Gastroesophageal sphincter (tissue), 4 donors: ENCODE data around the gene FGFR4. TPM values are rescaled to one million over a fixed set of nuclear protein-coding genes. Genes with fewer than 3 reads are reported as not detected.

Experiments
- ATAC-seq: fragments of 150-250 bp; one replicate; pipeline ENCODE4 v1.9.1; 2016; ENCODE audit warnings: mild to moderate bottlenecking, moderate library complexity
- H3K27ac ChIP-seq, 4 donors: fragments of 200-600 bp; sonication (generic) in 3 of 4; 1 replicate in 3 of 4; 2 replicates in 1 of 4; pipeline ENCODE4 v1.5.1; 2016 to 2019
- H3K27me3 ChIP-seq: fragments of 200-600 bp; sonication (generic); one replicate; pipeline ENCODE4 v1.5.1; 2019
- H3K36me3 ChIP-seq, 2 donors: fragments of 200-600 bp; sonication (generic); one replicate each; pipeline ENCODE4 v1.5.1; 2019; ENCODE audit warnings: control low read depth in 1 of 2
- H3K4me1 ChIP-seq, 3 donors: fragments of 200-600 bp; sonication (generic); 1 replicate in 2 of 3; 2 replicates in 1 of 3; pipeline ENCODE4 v1.5.1; 2016 to 2019; ENCODE audit warnings: control low read depth in 2 of 3
- H3K4me3 ChIP-seq, 2 donors: fragments of 200-600 bp; sonication (generic); one replicate each; pipeline ENCODE4 v1.5.1; 2019; ENCODE audit warnings: mild to moderate bottlenecking in 1 of 2, moderate library complexity in 1 of 2
- H3K9me3 ChIP-seq, 3 donors: fragments of 200-600 bp; sonication (generic); one replicate each; pipeline ENCODE4 v1.5.1; 2017 to 2019; ENCODE audit warnings: control low read depth in 2 of 3
- EP300 ChIP-seq: sonication (generic); formaldehyde crosslinking; IDR thresholded peaks from one replicate; pipeline ENCODE4 v1.6.1; 2017; ENCODE audit warnings: antibody characterized with exemption, mild to moderate bottlenecking
- POLR2A ChIP-seq, 2 donors: fragments of 450-650 bp; IDR thresholded peaks; one replicate each; pipeline ENCODE4 v1.6.1; 2017; ENCODE audit warnings: antibody characterized with exemption in 2 of 2, mild to moderate bottlenecking in 2 of 2, moderate library complexity in 1 of 2
- POLR2AphosphoS5 ChIP-seq: sonication (generic); formaldehyde crosslinking; IDR thresholded peaks from one replicate; pipeline ENCODE4 v1.6.1; 2017; ENCODE audit warnings: antibody characterized with exemption
- WGBS, 2 donors: methylation state at CpG; one replicate each; pipeline ENCODE4 v1.1.5; 2018; ENCODE audit warnings: low coverage in 1 of 2; 5-methylcytosine and 5-hydroxymethylcytosine counted together
- total RNA-seq, 4 donors: library from RNA; depleted of rRNA; stranded (reverse); fragments of >200 nt; gene quantifications; one replicate each; pipeline ENCODE4 v1.1.0, GENCODE V29; 2016
- TF ChIP-seq, protein P1 (sequence below), 4 experiments: fragments of 200-600 bp in 2 of 4; fragments of 450-650 bp in 2 of 4; sonication (generic) in 1 of 4; IDR thresholded peaks; one replicate each; pipeline ENCODE4 v1.5.1; 2017 to 2019; ENCODE audit warnings: antibody characterized with exemption in 4 of 4, mild to moderate bottlenecking in 2 of 4, moderate library complexity in 2 of 4

FGFR4 gene
- total RNA-seq: 1 to 10 TPM; 3.0 to 7.4 (median 6.6) TPM

DNA sequence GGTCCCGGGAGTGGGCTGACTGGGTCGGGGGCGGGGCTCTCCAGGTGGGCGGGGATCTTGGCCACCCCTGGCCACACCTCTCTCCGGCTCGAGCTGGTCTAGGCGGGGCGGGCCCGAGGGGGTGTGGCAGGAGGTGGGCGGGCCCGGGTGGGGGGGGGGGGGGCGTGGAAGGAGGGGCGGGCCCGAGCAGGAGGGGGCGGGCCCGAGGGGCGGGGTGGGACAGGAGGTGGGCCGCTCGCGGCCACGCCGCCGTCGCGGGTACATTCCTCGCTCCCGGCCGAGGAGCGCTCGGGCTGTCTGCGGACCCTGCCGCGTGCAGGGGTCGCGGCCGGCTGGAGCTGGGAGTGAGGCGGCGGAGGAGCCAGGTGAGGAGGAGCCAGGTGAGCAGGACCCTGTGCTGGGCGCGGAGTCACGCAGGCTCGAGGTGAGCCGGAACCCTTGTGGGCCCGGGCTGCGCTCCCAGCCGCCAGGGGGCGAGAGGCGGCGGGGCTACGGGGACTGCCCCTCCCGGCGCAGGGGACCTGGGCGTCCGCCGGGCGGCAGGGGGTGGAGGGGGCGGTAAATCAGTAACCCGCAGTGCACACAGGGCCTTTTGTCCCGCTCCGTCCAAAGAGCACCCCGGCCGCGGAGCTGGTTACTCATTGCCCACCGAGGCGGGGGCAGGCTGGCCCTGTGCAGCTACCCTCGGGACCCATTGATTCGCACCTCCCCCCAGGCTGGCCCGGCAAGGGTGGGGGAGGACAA is at the start of gene FGFR4:
FGFR4 (plus strand) TSS at position 262 of the 744 bp plus-strand sequence. CDS start 2,688 bp downstream, outside the sequence.
- TF ChIP-seq POLR2A (IDR thresholded peaks at IDR 0.05): no peak
- TF ChIP-seq, protein P1, sequence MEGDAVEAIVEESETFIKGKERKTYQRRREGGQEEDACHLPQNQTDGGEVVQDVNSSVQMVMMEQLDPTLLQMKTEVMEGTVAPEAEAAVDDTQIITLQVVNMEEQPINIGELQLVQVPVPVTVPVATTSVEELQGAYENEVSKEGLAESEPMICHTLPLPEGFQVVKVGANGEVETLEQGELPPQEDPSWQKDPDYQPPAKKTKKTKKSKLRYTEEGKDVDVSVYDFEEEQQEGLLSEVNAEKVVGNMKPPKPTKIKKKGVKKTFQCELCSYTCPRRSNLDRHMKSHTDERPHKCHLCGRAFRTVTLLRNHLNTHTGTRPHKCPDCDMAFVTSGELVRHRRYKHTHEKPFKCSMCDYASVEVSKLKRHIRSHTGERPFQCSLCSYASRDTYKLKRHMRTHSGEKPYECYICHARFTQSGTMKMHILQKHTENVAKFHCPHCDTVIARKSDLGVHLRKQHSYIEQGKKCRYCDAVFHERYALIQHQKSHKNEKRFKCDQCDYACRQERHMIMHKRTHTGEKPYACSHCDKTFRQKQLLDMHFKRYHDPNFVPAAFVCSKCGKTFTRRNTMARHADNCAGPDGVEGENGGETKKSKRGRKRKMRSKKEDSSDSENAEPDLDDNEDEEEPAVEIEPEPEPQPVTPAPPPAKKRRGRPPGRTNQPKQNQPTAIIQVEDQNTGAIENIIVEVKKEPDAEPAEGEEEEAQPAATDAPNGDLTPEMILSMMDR (IDR thresholded peaks at IDR 0.05): peak in 3 of 4 experiments; percentile 28 to 64 (median 42)
- no peak for TF ChIP-seq POLR2AphosphoS5
- TF ChIP-seq EP300: no peak
- peaks cover 0 to 40% (median 4%) of the 10 kb centered on the region in 3 donors for H3K4me1 ChIP-seq
- ATAC-seq: peak; percentile 48
- no peaks in the 10 kb centered on the region for H3K36me3 ChIP-seq
- no CpG with 5 or more reads among the region's 68 CpGs for WGBS, 2 donors
- no peaks in the 10 kb centered on the region for H3K9me3 ChIP-seq
- H3K4me3 ChIP-seq: peak within 1 kb of the TSS; percentile 4 to 51
- peak within 1 kb of the TSS in 1 of 4 donors; percentile 23 for H3K27ac ChIP-seq
- H3K27me3 ChIP-seq: peaks cover 86% of the 10 kb centered on the region

DNA sequence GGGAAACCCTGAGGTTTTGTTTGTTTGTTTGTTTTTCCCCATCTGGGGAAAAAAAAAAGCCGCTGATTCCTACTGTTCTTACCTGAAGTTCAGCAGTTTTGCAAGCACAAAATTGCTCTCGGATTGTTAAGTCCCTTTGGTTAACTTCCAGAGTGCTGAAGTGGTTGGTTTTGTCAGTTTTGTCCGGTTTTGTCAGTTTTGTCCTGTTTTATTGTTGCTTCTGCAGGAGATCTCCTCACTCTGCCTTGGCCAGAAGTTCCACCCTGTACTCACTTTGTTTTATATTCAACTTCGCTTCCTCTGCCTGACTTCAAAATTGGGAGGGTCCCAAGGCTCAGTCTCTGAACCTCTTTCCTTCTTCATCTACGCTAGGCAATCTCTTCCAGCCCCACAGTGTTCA is 49.8 kb upstream of the FGFR4 start:
- Histone ChIP-seq H3K4me1 (peaks cover 0 to 16% (median 0%) of the 10 kb centered on the region in 3 donors), H3K36me3 (peaks cover 0 to 27% of the 10 kb centered on the region in 2 donors), H3K4me3 (no peak overlapping the region), H3K27ac (no peak overlapping the region), H3K9me3 (no peaks in the 10 kb centered on the region), H3K27me3 (no peaks in the 10 kb centered on the region)
- no peak for ATAC-seq
- TF ChIP-seq EP300: no peak
- TF ChIP-seq, protein P1 (IDR thresholded peaks at IDR 0.05): no peak
- TF ChIP-seq POLR2A (IDR thresholded peaks at IDR 0.05): no peak
- TF ChIP-seq POLR2AphosphoS5: no peak
- WGBS, 2 donors: 94 to 97% methylated on average over 4 of the region's 5 CpGs

DNA sequence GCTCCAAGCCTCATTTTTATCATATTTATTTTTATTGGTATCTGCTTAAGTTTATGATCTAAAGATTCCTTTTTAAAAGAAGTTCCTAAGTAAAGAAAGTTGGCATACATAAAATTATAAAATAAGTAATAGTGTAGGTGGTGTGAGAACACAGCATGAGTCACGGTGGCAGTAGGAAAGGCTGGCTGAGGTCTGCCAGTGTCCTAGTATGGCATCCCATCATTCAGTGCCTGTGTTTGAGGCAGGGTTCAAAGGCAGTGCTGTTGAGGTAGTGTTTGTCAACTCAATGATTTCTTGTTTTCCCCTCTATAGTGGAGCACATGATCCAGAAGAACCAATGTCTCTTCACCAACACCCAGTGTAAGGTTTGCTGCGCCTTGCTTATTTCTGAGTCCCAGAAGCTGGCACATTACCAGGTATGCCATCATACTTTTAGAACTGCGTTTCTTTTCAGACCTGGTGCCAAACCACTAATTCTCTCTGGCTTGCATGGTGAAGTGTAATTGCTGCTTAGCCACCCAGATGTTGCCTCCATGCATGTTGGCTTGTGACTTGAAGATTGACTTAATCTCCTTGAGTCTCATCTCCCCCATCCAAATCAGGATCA is 45.8 kb upstream of the FGFR4 start:
- peak; percentile 31 for ATAC-seq
- no peaks in the 10 kb centered on the region for H3K9me3 ChIP-seq
- H3K4me3 ChIP-seq: no peak overlapping the region
- peak overlapping the region in 3 of 4 donors; percentile 20 to 27 (median 26) for H3K27ac ChIP-seq
- WGBS, 2 donors: 35 to 47% methylated on average over 3 of the region's 3 CpGs
- H3K36me3 ChIP-seq: peaks cover 0 to 49% of the 10 kb centered on the region in 2 donors
- peaks cover 0 to 14% (median 0%) of the 10 kb centered on the region in 3 donors for H3K4me1 ChIP-seq
- no peaks in the 10 kb centered on the region for H3K27me3 ChIP-seq
- TF ChIP-seq POLR2AphosphoS5: peak; percentile 50
- TF ChIP-seq POLR2A (IDR thresholded peaks at IDR 0.05): no peak

DNA sequence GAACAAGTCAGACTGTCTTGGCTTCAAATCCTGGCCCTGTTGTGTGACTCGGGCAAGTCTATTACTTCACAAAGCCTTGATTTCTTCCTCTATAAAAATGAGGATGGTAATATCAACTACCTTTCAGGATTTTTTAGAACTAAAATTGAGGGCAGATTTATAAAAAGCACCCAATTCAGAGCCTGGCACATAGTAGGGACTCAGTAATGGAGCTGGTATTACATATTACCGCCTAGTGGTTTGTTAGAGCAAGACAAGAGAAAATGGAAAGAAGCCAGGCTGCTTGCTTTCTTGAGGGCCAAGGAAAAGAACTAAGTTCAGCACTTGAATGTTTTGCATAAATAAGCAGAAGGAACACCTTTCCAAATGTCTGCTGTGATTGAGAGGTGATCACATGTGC is 44.8 kb upstream of the FGFR4 start:
- no peak for ATAC-seq
- Histone ChIP-seq H3K4me1 (peaks cover 0 to 7% (median 0%) of the 10 kb centered on the region in 3 donors), H3K27ac (no peak overlapping the region), H3K9me3 (no peaks in the 10 kb centered on the region), H3K4me3 (no peak overlapping the region), H3K36me3 (peaks cover 0 to 54% of the 10 kb centered on the region in 2 donors), H3K27me3 (no peaks in the 10 kb centered on the region)
- TF ChIP-seq, protein P1 (IDR thresholded peaks at IDR 0.05): no peak
- no peak for TF ChIP-seq POLR2A (IDR thresholded peaks at IDR 0.05)
- WGBS, 2 donors: 95 to 96% methylated on average over 2 of the region's 2 CpGs

DNA sequence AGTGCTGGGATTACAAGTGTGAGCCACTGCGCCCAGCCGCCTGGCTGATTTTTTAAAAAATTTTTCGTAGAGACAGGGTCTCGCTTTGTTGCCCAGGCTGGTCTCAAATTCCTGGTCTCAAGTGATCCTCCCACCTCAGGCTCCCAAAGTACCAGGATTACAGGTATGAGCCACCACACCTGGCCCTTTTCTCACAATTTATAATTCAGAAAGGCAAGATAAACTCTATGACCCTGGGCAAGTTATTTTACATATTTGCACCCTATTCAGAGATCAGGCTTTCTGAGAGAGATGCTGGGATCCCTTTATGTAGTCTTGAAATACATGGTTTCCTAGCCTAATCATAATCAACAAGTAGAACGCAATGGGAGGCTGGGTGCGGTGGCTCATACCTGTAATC is 43.6 kb upstream of the FGFR4 start:
- no peak overlapping the region for H3K4me3 ChIP-seq
- no peak for ATAC-seq
- peaks cover 0 to 6% (median 0%) of the 10 kb centered on the region in 3 donors for H3K4me1 ChIP-seq
- TF ChIP-seq EP300 (no peak), POLR2A (IDR thresholded peaks at IDR 0.05) (no peak), POLR2AphosphoS5 (no peak)
- TF ChIP-seq, protein P1 (IDR thresholded peaks at IDR 0.05): no peak
- H3K9me3 ChIP-seq: no peaks in the 10 kb centered on the region
- H3K27me3 ChIP-seq: no peaks in the 10 kb centered on the region
- no peak overlapping the region for H3K27ac ChIP-seq
- H3K36me3 ChIP-seq: peaks cover 0 to 66% of the 10 kb centered on the region in 2 donors
- WGBS, 2 donors: 85 to 100% methylated on average over 4 to 5 of the region's 6 CpGs
